Parathyroid adenoma (tissue), 2 donors: Measurements from ENCODE around the gene HBQ1.

Source experiments
- H2AFZ ChIP-seq: fragments of 300-600 bp; sonication (generic); one replicate; pipeline ENCODE4 v1.7.0; 2017; ENCODE audit warnings: antibody characterized with exemption, mild to moderate bottlenecking
- H3K27ac ChIP-seq: fragments of 300-600 bp; sonication (generic); one replicate; pipeline ENCODE4 v1.7.0; 2017
- H3K27me3 ChIP-seq: fragments of 300-600 bp; sonication (generic); one replicate; pipeline ENCODE4 v1.7.0; 2017; ENCODE audit warnings: low read length; ENCODE audit not compliant: control insufficient read depth, insufficient read depth
- H3K36me3 ChIP-seq: fragments of 300-600 bp; sonication (generic); one replicate; pipeline ENCODE4 v1.7.0; 2017; ENCODE audit warnings: low read length; ENCODE audit not compliant: control insufficient read depth, insufficient read depth
- H3K4me1 ChIP-seq: fragments of 300-600 bp; sonication (generic); one replicate; pipeline ENCODE4 v1.7.0; 2017; ENCODE audit warnings: control low read depth
- H3K4me2 ChIP-seq: fragments of 300-600 bp; sonication (generic); one replicate; pipeline ENCODE4 v1.7.0; 2017; ENCODE audit warnings: low read length
- H3K4me3 ChIP-seq: fragments of 300-600 bp; sonication (generic); one replicate; pipeline ENCODE4 v1.7.0; 2017; ENCODE audit warnings: low read depth, low read length
- H3K79me2 ChIP-seq: fragments of 300-600 bp; sonication (generic); one replicate; pipeline ENCODE4 v1.7.0; 2017; ENCODE audit warnings: control low read depth
- H3K9ac ChIP-seq: fragments of 300-600 bp; sonication (generic); one replicate; pipeline ENCODE4 v1.7.0; 2017; ENCODE audit warnings: mild to moderate bottlenecking
- H3K9me3 ChIP-seq: fragments of 300-600 bp; sonication (generic); one replicate; pipeline ENCODE4 v1.7.0; 2017; ENCODE audit warnings: low read length; ENCODE audit not compliant: control insufficient read depth
- CTCF ChIP-seq: fragments of 300-600 bp; sonication (generic); IDR thresholded peaks from one replicate; pipeline ENCODE4 v1.7.0; 2017; ENCODE audit warnings: antibody characterized with exemption, mild to moderate bottlenecking
- donor health status: primary hyperparathyroidism.

Gene HBQ1

GRCh38 chr16:178668-179015 lies 1.6 kb upstream of the HBQ1 start:
- H3K9me3 ChIP-seq: no peaks in the 10 kb centered on the region
- H3K27ac ChIP-seq: no peak overlapping the region
- no peaks in the 10 kb centered on the region for H3K36me3 ChIP-seq
- no peak overlapping the region for H3K4me2 ChIP-seq
- H3K4me3 ChIP-seq: no peak overlapping the region
- H3K79me2 ChIP-seq: no peaks in the 10 kb centered on the region
- no peak for TF ChIP-seq CTCF
- peaks cover 9% of the 10 kb centered on the region for H3K4me1 ChIP-seq
- no peak overlapping the region for H2AFZ ChIP-seq
- H3K9ac ChIP-seq: no peak overlapping the region
- H3K27me3 ChIP-seq: peaks cover 6% of the 10 kb centered on the region

DNA sequence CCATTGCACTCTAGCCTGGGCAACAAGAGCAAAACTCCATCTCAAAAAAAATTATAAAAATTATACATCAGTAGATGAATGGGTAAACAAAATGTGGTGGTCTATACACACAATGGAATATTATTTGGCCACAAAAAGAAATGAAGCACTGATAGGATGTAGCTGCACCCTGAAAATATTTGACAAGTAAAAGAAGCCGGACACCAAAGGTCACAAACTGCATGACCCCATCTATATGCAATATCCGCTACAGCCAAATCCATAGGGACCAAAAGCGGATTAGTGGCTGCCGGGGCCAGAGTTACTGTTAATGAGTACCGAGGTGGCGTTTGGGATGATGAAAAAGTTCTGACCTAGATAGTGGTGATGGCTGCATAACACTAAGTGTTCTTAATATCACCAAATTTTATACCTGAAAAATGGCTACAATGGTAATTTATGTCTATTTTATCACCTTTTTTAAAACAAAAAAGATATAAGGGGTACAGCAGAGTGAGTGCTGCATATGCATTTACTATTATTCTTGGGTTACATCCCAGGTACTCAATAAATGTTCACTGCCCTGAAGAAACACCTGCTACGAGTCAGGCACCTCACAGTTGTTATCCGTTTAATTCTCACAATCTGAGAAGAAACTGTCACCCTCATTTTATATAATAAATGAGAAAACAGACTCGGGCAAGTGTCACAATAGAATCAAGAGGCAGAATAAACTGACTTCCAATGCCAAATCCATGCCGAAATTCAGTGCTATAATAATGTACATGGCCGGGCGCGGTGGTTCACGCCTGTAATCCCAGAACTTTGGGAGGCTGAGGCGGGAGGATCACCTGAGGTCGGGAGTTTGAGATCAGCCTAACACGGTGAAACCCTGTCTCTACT lies 807 bp upstream of the HBQ1 start:
- no peak overlapping the region for H3K9ac ChIP-seq
- H3K36me3 ChIP-seq: no peaks in the 10 kb centered on the region
- TF ChIP-seq CTCF: no peak
- peaks cover 9% of the 10 kb centered on the region for H3K4me1 ChIP-seq
- no peak overlapping the region for H3K4me3 ChIP-seq
- H2AFZ ChIP-seq: no peak overlapping the region
- H3K27me3 ChIP-seq: peaks cover 6% of the 10 kb centered on the region
- no peaks in the 10 kb centered on the region for H3K79me2 ChIP-seq
- no peak overlapping the region for H3K4me2 ChIP-seq
- no peak overlapping the region for H3K27ac ChIP-seq
- no peaks in the 10 kb centered on the region for H3K9me3 ChIP-seq

DNA sequence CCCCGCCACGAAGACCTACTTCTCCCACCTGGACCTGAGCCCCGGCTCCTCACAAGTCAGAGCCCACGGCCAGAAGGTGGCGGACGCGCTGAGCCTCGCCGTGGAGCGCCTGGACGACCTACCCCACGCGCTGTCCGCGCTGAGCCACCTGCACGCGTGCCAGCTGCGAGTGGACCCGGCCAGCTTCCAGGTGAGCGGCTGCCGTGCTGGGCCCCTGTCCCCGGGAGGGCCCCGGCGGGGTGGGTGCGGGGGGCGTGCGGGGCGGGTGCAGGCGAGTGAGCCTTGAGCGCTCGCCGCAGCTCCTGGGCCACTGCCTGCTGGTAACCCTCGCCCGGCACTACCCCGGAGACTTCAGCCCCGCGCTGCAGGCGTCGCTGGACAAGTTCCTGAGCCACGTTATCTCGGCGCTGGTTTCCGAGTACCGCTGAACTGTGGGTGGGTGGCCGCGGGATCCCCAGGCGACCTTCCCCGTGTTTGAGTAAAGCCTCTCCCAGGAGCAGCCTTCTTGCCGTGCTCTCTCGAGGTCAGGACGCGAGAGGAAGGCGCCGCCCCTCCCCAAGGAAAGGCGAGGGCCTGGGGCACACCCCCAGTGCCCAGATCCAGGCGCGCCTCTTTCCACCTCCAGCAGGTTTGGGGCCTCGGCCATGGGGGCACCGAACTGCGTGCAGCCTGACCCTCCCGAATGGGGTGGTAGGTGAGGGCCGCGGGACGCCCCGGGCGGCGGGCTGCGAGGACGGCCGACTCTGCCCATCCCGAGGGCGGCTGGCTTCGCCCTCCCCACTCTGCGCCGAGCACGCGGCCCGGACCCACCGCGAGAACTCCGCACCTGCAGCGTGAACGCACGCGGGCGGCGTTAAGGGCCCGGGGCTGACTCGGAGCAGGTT lies 664 bp downstream of the HBQ1 start:
- no peaks in the 10 kb centered on the region for H3K9me3 ChIP-seq
- no peaks in the 10 kb centered on the region for H3K79me2 ChIP-seq
- H2AFZ ChIP-seq: peak overlapping the region; percentile 51
- H3K4me1 ChIP-seq: peaks cover 9% of the 10 kb centered on the region
- peaks cover 6% of the 10 kb centered on the region for H3K27me3 ChIP-seq
- H3K9ac ChIP-seq: no peak overlapping the region
- no peak for TF ChIP-seq CTCF
- no peaks in the 10 kb centered on the region for H3K36me3 ChIP-seq
- H3K4me2 ChIP-seq: peak overlapping the region; percentile 55
- peak overlapping the region; percentile 27 for H3K4me3 ChIP-seq
- H3K27ac ChIP-seq: no peak overlapping the region

DNA sequence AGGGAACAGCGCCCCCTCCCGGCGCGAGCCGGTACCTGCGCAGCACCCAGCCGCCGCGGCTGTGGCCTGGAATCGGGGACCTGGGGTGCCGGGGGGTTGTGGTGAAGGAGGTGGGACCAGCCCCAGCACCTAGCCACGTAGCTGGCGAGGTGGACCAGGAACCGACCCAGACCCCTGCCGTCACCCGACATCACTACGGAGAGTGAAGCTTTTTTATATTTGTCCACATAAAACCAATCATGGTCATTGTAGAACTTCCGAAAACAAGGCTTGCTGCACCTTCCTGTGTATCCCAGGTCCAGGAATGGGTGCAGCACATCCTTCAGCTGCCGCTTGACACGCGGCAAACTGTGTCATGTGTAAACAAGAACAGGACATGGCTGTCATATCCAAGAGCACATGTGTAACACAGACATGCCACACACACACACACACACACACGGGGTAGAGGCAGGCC lies 1.3 kb downstream of the HBQ1 start:
- TF ChIP-seq CTCF: peak; percentile 94
- H3K9me3 ChIP-seq: no peaks in the 10 kb centered on the region
- no peak overlapping the region for H2AFZ ChIP-seq
- H3K4me3 ChIP-seq: no peak overlapping the region
- no peak overlapping the region for H3K4me2 ChIP-seq
- no peak overlapping the region for H3K27ac ChIP-seq
- no peaks in the 10 kb centered on the region for H3K79me2 ChIP-seq
- no peak overlapping the region for H3K9ac ChIP-seq
- peaks cover 6% of the 10 kb centered on the region for H3K27me3 ChIP-seq
- peaks cover 9% of the 10 kb centered on the region for H3K4me1 ChIP-seq
- H3K36me3 ChIP-seq: no peaks in the 10 kb centered on the region
